ENCODE results near the gene ATP4B. TPM values are rescaled to one million over a fixed set of nuclear protein-coding genes. Genes with fewer than 3 reads are reported as not detected.

The ATP4B gene
- total RNA-seq, 4 donors from 2014 or later, result not detected

DNA sequence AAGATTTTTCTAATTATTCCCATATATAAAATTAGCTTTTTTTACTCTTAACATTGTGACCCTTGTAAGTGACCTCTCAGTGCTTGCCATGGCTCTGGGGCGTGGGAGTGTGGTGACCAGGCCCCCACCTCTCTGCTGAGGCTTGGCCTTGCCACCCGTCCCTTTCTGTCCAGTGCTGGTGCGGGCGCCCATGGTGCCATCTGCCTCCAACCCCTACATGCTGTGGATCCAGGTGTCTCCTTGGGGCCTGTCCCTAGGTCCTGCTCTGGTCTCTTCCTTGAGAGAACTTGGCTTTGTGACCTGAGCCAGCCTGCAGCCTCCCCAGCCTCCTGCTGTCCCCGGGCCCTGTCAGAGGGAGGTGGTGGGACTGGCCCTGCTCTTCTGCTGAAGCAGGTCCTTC lies 46.0 kb downstream of the ATP4B start:
- intact Hi-C loops (cut with DNase I), result no loop called here
- WGBS, 2 donors, result 94 to 95% methylated on average over 5 of the region's 5 CpGs
- peaks cover 0 to 92% (median 0%) of the 10 kb centered on the region in 3 donors for H3K36me3 ChIP-seq

DNA sequence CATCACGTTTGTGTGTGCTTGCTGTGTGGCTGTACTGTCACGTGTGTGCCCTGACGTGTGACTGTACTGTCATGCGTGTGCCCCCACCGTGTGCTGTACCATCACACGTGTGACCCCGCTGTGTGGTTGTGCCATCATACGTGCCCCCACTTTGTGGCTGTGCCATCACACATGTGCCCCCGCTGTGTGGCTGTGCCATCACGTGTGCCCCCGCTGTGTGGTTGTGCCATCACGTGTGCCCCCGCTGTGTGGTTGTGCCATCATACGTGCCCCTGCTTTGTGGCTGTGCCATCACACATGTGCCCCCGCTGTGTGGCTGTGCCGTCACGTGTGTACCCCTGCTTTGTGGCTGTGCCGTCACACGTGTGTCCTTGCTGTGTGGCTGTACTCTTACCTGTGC lies 47.7 kb downstream of the ATP4B start:
- WGBS, 2 donors, result 91 to 95% methylated on average over 16 to 17 of the region's 19 CpGs
- intact Hi-C loops (cut with DNase I), result no loop called here
- no peak for DNase-seq

More for the DNA sequence above, 46.0 kb downstream of the ATP4B start:
- Histone ChIP-seq H3K27me3 (no peaks in the 10 kb centered on the region), H3K4me3 (no peak overlapping the region), H3K9me3 (no peaks in the 10 kb centered on the region), H3K27ac (no peak overlapping the region), H3K4me1 (no peaks in the 10 kb centered on the region)
- TF ChIP-seq POLR2A (IDR thresholded peaks at IDR 0.05), result no peak
- TF ChIP-seq, protein P1, sequence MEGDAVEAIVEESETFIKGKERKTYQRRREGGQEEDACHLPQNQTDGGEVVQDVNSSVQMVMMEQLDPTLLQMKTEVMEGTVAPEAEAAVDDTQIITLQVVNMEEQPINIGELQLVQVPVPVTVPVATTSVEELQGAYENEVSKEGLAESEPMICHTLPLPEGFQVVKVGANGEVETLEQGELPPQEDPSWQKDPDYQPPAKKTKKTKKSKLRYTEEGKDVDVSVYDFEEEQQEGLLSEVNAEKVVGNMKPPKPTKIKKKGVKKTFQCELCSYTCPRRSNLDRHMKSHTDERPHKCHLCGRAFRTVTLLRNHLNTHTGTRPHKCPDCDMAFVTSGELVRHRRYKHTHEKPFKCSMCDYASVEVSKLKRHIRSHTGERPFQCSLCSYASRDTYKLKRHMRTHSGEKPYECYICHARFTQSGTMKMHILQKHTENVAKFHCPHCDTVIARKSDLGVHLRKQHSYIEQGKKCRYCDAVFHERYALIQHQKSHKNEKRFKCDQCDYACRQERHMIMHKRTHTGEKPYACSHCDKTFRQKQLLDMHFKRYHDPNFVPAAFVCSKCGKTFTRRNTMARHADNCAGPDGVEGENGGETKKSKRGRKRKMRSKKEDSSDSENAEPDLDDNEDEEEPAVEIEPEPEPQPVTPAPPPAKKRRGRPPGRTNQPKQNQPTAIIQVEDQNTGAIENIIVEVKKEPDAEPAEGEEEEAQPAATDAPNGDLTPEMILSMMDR (IDR thresholded peaks at IDR 0.05), result no peak
- no peak for DNase-seq

DNA sequence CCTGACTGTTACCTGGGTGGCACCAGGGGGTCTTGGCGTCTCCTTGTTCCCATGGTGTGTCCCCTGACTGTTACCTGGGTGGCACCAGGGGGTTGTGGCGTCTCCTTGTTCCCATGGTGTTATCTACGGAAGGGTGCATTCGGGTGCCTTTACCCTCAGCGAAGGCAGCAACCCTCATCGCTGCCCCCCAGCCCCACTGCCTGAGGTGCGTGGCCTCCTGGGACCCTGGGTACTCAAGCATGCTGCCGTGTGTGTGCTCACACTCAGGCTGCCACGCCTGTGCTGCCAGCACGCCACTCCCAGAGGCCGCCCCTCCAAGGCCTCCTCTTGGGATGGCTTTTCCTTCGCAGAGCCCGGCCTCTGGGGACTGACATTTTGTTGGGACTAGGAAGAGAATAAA lies 48.4 kb downstream of the ATP4B start:
- Histone ChIP-seq H3K36me3 (peaks cover 0 to 90% (median 0%) of the 10 kb centered on the region in 3 donors), H3K27ac (no peak overlapping the region), H3K27me3 (no peaks in the 10 kb centered on the region), H3K9me3 (no peaks in the 10 kb centered on the region), H3K4me1 (no peaks in the 10 kb centered on the region), H3K4me3 (no peak overlapping the region)
- intact Hi-C loops (cut with DNase I), result no loop called here
- 89 to 94% methylated on average over 5 to 13 of the region's 13 CpGs for WGBS, 2 donors
- no peak for DNase-seq
- no peak for TF ChIP-seq POLR2A (IDR thresholded peaks at IDR 0.05)
- TF ChIP-seq, protein P1 (IDR thresholded peaks at IDR 0.05), result no peak

More for the DNA sequence above, 47.7 kb downstream of the ATP4B start:
- H3K27me3 ChIP-seq, result no peaks in the 10 kb centered on the region
- TF ChIP-seq, protein P1 (IDR thresholded peaks at IDR 0.05), result no peak
- no peak for TF ChIP-seq POLR2A (IDR thresholded peaks at IDR 0.05)
- no peaks in the 10 kb centered on the region for H3K9me3 ChIP-seq
- no peak overlapping the region for H3K4me3 ChIP-seq
- H3K4me1 ChIP-seq, result no peaks in the 10 kb centered on the region
- H3K36me3 ChIP-seq, result peaks cover 0 to 93% (median 0%) of the 10 kb centered on the region in 3 donors
- no peak overlapping the region for H3K27ac ChIP-seq

DNA sequence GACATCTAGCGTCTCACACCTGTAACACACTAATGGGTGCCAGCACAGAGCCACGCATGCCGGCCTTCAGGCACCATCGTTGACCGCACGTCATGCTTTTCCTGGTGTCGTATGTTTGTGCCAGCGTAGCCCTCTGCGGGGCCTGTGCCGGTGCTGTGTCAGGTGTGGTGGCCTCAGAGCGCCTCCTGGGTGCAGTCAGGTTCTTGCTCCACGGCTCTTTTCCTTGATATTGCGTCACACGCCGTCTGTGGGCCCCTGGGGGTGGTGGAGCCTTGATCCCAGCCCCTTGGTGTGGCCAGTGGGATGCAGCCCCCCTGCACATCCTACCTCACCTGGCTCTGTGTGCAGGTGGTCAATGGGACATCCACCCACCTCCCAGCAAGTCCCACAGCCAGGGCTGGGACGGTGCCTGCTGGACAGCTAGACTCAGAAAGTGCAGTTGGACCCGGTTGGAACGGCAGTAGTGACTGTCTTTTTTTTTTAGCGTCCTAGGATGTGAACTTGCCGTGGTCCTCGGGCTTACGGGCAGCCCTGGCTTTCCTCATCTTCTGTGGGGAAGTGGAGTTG lies 48.9 kb downstream of the ATP4B start:
- TF ChIP-seq, protein P1 (IDR thresholded peaks at IDR 0.05), result no peak
- TF ChIP-seq POLR2A (IDR thresholded peaks at IDR 0.05), result no peak
- Histone ChIP-seq H3K9me3 (no peaks in the 10 kb centered on the region), H3K4me1 (no peaks in the 10 kb centered on the region), H3K36me3 (peaks cover 0 to 90% (median 0%) of the 10 kb centered on the region in 3 donors), H3K27me3 (no peaks in the 10 kb centered on the region), H3K27ac (no peak overlapping the region), H3K4me3 (no peak overlapping the region)
- 87 to 95% methylated on average over 5 to 18 of the region's 22 CpGs for WGBS, 2 donors
- intact Hi-C loops (cut with DNase I), result no loop called here
- no peak for DNase-seq

DNA sequence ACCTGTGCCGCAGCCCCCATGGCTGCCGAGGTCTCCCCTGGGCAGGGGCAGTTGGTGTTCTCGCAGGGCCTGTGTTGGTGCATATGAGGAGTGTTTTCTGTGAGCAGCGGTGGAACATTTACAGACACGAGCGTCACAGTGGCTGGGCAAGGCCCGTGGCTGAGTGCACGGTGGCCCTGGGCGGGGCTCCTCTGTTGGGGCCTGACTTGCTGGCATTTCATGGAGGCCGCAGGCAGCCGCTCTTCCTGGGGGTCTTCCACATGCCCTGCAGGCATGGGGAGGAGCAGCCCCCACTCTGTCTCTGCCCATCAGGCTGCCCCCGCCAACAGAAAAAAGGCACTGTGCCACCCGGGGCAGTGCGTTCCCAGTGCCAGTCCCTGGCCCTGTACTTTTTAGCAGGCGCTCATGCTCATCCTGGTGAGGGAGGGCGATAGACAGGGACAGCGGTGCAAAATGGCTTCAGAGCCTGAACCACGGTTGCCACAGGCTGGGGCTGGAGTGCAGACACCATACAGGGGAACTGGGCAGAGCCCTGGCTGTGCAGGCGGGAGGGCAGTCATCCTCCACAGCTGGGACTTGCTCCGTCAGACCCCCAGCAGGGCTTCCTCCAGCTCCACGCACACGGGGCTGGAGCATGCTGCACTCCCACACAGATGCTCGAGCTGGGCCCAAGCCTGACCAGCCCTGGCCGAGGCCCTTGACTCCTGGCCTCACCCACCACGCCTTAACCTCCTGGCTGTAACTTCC lies 49.9 kb downstream of the ATP4B start:
- H3K36me3 ChIP-seq, result peaks cover 0 to 91% (median 0%) of the 10 kb centered on the region in 3 donors
- intact Hi-C loops (cut with DNase I), result no loop called here
- H3K27ac ChIP-seq, result no peak overlapping the region
- H3K4me3 ChIP-seq, result no peak overlapping the region
- H3K27me3 ChIP-seq, result no peaks in the 10 kb centered on the region
- 92 to 94% methylated on average over 5 to 7 of the region's 25 CpGs for WGBS, 2 donors
- no peak for DNase-seq
- TF ChIP-seq, protein P1 (IDR thresholded peaks at IDR 0.05), result no peak
- no peak for TF ChIP-seq POLR2A (IDR thresholded peaks at IDR 0.05)
- no peaks in the 10 kb centered on the region for H3K4me1 ChIP-seq
- H3K9me3 ChIP-seq, result no peaks in the 10 kb centered on the region
